ENCODE measurements around the gene SELENOP.

SELENOP gene

DNA sequence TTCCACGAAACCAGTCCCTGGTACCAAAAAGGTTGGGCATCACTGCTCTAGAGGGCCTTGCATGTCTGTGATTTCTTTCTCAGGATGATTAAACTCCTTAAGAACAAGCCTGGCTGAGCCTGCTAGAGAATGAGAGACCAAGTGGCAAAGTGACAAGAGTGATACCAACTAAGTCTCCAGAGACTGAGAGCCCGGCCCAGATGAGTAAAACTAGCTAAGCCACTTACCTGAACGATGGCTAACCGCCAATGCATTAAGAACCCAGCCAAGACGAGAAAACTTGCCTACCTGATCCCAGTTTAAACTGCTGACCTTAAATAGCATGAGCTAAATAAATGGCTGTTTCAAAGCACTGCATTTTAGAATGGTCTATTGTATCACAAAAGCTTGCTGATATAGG lies 60.6 kb downstream of the SELENOP start:
- Histone ChIP-seq H3K4me1 (ENCODE audit: control insufficient read depth in 5 of 5, insufficient read depth in 5 of 5, low read length in 5 of 5) (no peaks in the 10 kb centered on the region), H3K27me3 (ENCODE audit: control insufficient read depth in 5 of 5, insufficient read depth in 4 of 5, low read length in 5 of 5) (no peaks in the 10 kb centered on the region), H3K9me3 (ENCODE audit: control insufficient read depth in 5 of 5, low read length in 5 of 5) (no peaks in the 10 kb centered on the region), H3K36me3 (ENCODE audit: control insufficient read depth in 5 of 5, insufficient read depth in 5 of 5, low read length in 5 of 5) (no peaks in the 10 kb centered on the region), H3K4me3 (ENCODE audit: low read depth in 1 of 5, low read length in 5 of 5) (no peak overlapping the region), H3K27ac (ENCODE audit: low read depth, low read length) (no peak overlapping the region), H3K9ac (ENCODE audit: low read length in 5 of 5) (no peak overlapping the region)

DNA sequence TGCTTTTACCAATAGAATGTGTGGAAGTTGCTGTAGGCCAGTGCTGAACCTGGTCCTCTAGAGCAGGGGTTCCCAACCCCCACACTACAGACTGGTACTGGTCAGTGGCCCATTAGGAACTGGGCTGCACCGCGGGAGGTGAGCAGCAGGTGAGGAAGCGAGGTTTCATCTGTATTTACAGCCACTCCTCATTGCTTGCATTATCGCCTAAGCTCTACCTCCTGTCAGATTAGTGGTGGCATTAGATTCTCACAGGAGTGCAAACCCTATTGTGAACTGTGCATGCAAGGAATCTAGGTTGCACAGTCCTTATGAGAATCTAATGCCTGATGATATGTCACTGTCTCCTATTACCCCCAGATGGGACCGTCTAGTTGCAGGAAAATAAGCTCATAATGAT lies 61.2 kb downstream of the SELENOP start:
- H3K36me3 ChIP-seq (ENCODE audit: control insufficient read depth in 5 of 5, insufficient read depth in 5 of 5, low read length in 5 of 5) = no peaks in the 10 kb centered on the region
- H3K9me3 ChIP-seq (ENCODE audit: control insufficient read depth in 5 of 5, low read length in 5 of 5) = no peaks in the 10 kb centered on the region
- no peak overlapping the region for H3K9ac ChIP-seq (ENCODE audit: low read length in 5 of 5)
- no peaks in the 10 kb centered on the region for H3K27me3 ChIP-seq (ENCODE audit: control insufficient read depth in 5 of 5, insufficient read depth in 4 of 5, low read length in 5 of 5)
- no peaks in the 10 kb centered on the region for H3K4me1 ChIP-seq (ENCODE audit: control insufficient read depth in 5 of 5, insufficient read depth in 5 of 5, low read length in 5 of 5)
- H3K4me3 ChIP-seq (ENCODE audit: low read depth in 1 of 5, low read length in 5 of 5) = no peak overlapping the region
- H3K27ac ChIP-seq (ENCODE audit: low read depth, low read length) = no peak overlapping the region
